ENCODE results near the gene TBC1D9.

TBC1D9 gene

DNA sequence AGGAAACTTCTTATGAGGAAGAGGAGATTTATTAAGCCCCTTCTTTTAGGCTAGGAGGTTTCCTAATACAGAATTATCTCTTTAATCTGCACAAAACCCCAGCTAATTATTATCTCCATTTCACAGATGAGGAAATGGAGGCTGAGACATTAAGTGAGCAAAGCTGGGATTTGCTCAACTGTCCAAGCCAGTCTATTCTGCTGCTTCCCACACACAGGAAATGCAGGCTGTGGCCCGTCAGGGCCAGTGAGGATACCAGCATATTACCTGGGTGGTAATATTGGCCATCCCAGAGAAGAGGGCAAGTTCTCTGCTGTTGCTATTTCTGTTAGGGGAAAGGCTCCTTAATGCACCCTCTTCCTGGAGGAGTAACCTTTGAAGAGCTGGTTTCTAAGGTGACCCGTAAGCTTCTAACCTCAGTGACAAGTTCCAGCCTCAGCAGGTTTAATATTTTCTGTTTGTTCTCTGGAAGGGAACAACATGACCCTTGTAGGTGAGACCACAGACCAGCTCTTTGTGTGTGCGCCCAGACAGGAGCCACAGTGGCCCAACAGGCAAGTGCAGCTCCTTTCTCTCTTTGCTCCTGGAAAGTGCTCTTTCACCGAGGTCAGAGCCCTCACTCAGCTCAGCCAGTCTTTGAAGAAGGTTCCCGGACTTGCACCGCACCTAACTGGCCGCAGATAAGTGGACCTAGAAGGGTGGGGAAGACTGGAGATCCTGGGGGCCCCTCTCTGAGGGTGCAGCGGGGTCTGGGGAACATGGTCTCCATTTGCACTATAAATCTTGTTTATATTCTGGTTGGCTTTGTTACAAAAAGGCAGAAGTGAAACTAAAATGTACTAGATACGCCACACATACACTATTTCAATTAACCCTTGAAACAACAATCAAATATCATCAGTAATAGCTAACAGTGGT lies 35.5 kb downstream of the TBC1D9 start:
- DNase-seq (ENCODE audit: low read depth), result no peak

DNA sequence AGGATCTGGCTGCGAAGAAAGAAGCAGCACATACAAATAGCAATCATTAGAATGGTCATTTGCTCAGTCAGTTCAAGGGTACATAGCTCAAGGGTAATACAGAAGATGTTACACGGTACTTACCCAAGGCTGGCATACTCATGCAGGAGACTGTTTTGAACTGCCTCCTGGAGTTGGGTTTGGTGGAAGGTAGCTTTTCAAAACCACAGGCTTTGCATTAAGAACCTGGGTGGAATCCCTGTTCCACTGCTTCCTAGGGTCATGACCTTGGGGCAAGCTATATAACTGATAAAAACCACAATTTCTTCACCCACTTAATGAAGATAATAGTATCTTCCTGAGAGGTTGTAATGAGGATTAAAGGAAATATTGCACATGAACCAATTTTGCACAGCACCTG lies 36.5 kb downstream of the TBC1D9 start:
- no peak for DNase-seq (ENCODE audit: low read depth)

DNA sequence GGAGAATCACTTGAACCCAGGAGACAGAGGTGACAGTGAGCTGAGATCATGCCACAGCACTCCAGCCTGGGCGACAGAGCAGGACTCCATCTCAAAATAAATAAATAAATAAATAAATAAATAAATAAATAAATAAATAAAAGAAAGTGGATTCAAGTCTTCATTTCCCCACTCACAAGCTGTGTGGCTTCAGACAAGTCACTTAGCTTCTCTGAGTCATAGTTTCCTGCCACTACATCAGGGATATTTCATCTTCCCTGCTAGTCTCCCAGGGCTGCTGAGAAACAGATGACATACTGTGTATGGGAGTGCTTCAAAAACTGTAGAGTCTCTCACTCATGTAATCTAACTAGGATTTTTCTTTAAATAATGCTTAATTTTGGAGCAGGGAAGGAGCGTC lies 37.2 kb downstream of the TBC1D9 start:
- peak; percentile 43 for DNase-seq (ENCODE audit: low read depth)

DNA sequence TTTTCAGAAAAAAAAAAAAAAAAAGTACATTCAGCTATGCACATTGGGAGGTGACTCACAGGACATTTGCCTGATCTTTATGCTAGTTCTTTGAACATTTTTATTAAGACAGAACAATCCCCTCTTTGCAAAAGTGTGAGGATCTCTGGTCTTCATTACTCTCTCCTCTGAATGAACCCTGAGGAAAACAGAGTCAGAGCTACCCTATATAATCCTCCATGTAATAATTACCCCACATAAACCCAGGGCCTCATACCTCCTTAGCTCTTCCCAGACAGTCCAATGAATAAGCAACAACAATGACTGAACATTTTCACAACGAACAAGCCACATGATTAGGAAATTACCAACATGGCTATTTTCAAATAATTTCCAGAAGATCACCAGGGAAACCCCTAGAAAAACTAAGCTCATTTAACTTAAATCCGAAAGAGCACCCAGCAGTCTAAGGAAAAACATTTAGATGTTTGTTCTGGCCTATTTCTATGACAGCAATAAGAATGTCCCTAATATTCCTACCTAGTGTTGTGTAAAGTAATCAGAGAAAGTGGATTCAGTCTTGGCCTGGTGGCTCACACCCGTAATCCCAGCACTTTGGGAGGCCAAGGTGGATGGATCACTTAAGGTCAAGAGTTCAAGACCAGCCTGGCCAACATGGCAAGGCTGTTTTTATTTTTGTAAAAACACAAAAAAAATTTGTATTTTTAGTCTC lies 37.8 kb downstream of the TBC1D9 start:
- peak; percentile 40 for DNase-seq (ENCODE audit: low read depth)

DNA sequence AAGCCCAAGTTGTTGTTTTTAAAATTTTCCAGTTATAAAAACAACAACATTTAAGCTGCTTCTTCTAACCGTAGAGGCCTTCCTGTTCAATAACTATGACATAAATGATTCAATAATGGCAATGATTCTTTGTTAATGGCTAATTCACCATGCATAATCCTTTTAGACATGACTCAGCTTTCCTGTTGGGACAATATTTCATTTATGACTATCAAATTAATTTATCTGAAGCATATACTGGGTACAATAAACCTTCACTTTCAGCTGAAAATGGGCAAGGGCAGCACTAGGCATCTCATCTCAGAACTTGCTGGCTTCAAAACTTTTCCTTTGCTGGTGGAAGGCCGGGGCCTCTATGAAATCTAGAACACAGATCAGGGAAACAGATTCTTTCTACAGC lies 38.9 kb downstream of the TBC1D9 start:
- no peak for DNase-seq (ENCODE audit: low read depth)

DNA sequence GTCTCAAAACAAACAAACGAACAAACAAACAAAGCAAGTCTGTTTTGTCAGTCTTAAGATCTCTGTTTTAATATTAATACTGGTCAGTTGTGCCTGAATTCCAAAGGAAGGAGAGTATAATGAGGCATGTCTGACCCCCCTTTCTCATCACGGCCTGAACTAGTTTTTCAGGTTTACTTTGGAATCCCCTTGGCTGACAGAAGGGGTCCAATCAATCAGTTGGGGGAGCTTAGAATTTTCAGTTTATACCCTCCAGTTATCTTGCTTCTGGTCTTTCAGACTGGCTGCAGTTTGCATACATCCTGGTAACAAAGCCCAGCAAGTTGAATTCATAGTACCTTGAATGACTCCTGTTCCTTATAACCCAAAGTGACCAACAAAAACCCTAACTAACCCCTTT lies 41.1 kb downstream of the TBC1D9 start:
- no peak for DNase-seq (ENCODE audit: low read depth)

DNA sequence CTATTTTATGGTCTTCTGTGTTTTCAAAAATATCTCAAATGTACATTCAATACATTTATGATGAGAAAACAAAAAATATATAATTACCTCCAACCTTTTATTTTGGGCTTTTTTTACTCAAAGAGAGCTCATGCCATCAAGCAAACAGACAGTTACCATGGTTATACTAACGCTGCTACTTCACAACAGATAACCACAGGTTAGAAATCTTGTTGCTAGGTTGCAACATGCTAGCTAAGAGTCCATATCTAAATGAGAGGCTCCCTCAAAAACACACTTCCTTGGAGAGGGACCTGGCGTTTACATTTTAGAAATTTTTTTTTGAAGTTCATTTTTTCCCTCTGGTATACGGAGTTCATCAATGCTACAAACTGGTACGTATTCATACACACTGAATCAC lies 44.3 kb downstream of the TBC1D9 start:
- no peak for DNase-seq (ENCODE audit: low read depth)

DNA sequence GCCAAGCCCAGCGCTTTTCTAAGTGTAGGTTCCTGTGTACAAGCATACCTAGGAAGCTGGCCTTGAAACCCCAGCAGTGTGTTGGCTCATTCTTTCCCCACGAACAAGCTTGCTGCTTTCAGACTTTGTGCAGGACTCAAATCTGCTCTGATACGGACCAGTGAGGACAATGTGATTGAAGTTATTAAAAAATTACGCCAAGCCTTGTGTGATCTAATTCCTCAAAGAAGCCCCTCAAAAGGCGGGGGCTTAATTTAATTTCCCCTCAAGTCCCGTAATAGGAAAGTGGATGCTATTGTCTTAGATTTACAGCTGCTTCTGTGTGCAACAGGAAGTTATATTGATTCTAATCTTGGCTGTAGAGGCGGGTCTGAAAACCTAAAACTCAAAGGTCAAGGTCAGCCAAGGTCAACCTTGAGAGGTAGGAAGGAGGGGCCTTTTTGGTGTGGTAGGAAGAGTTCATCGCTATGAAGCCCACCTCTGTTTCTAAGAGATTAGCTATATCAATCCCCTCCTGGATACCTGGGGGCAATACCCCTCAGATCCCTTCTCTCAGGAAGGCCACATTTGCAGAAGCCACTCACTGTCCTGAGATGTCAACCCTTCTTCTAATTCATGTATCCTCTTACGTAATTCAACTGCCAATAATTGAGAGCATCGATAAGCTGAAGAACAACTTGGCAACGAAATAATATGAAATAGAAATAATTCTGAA lies 45.1 kb downstream of the TBC1D9 start:
- no peak for DNase-seq (ENCODE audit: low read depth)

DNA sequence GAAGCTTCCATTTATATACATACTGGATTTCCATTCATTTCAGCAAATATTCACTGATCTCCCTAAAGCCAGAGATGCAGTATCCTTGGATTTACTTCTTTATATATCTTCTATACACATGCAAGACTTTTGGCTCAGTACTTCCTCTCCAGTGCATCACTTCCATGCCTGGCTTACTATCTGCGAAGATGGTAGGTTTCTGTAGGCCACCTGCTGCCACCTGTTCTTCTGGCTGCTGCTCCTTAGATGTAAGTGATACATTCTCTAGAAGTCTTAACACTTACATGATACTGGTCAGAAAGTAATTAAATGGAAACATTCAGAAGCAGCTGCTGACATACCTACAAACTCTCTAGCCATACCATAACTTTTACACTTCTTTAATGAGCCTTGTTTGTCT lies 48.9 kb downstream of the TBC1D9 start:
- no peak for DNase-seq (ENCODE audit: low read depth)

DNA sequence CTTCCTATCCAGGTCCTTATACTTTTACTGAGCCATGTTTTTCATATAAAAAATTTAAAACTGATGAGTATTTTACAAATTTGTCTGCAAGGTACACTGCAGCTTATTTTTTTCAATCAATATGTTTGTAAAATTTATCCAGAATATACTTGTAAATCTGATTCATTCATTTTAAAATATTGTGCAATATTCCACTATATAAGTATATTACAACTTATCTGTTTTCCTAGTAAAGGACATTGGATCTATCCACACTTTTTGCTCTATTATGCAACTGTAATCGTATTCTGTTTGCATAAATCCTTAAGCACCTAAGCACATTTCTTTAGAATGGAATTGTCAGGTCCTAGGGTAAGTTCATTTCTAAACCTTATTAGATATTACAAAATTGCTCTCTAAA lies 49.5 kb downstream of the TBC1D9 start:
- DNase-seq (ENCODE audit: low read depth), result no peak

DNA sequence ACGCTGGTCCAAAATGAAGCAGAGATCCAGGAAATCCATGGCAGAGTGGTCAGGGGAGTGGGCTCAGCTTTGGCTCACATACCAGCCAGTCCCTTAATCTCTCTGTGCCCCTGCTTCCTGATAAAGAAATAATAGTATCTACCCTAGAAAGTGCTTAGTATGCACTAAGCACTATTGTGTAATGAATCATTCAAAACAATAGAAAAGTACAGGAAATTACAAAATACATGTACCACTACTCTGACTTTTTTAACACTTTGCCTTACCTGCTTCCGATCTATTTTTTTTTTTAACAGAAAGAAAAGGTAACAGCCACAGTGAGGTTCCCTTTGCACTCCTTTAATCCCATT lies 49.9 kb downstream of the TBC1D9 start:
- no peak for DNase-seq (ENCODE audit: low read depth)

DNA sequence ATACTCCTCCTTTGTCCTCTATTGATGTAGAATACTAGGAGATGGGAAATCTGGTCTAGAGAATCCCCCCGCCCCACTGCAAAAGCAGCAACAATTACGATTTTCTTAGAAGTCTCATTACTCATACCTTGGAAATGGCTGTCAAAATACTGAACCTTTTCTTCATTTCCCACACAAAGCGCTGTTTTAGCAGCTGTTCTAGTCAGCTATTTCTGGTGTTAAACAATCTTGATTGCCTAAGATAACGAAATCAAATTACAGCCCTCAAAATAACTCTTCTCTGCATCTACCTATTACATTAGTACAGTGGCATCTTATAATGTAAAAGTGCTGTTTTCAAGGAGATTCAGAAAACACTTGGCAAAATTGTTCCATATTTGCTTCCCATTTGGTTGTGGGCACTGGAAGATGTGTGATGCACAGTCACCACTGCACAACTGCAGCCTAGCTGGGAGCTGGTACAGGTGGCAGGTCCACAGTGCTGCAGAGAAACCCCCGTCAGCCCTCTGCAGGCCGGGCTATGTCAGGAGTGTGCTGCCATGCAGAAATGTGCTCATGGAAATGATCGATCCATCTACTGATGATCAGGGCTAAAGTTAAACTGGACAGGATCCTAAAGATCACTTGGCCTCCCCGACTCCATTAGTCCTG lies 50.4 kb downstream of the TBC1D9 start:
- no peak for DNase-seq (ENCODE audit: low read depth)

DNA sequence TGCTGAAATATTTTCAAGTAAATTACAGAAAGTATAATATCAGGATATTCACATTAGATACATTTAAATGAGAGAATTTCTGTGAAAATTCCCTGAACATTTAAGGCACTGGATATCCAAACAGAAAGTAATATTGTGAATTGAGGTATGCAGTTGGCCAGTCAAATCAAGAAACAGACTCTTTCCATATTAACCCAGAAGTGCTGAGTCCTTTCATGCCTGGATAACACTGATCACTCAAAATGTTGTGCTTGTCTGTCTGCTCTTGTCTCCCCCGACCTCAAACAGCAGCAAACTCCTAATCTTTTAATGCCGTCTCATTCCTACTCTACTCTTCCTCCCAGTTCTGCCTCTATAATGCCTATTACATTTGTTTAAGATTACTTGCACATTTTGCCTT lies 51.2 kb downstream of the TBC1D9 start:
- no peak for DNase-seq (ENCODE audit: low read depth)

DNA sequence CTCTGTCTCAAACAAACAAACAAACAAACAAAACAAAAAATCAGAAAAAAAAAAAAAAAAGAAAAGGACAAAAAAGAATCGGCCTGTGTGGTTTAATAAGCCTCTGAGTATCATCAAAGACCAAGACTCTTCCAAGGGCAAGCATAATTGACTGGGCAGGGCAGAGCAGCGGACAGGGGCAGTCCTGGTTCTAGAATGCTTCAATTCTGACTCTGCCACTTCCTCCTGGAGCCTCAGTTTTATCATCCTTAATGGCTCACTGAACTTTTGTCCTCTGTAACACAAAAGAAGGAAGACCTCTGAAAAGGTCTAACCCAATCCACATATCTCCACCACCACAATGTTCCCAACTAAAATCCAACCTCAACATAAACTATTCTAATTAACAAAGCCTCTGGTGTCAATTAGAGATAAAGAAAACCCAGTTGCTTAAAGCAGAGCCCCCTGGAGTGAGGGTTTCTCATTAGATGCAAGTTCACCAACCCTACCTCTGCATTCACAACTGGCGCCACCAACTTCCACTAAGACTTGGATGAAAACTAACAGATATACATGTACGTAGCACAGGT lies 51.7 kb downstream of the TBC1D9 start:
- DNase-seq (ENCODE audit: low read depth), result no peak

DNA sequence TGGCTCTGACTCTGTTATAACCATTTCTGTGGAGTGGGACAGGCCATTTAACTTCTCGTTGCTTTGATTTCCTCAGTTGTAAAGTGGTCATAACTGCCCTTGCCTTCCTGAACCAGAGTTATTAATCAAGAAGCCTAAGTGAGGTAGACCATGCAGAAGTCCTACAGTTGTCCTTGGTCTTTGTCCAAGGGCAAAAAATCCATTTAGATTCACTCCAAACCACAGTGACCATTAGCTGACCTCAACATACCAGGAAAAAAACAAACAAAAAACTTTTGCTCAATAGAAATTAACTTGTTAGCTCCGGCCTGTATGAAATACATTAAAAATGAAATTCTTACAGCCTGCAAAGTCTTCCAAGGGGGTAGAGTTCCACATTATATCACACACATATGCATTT lies 52.7 kb downstream of the TBC1D9 start:
- DNase-seq (ENCODE audit: low read depth), result peak; percentile 24

DNA sequence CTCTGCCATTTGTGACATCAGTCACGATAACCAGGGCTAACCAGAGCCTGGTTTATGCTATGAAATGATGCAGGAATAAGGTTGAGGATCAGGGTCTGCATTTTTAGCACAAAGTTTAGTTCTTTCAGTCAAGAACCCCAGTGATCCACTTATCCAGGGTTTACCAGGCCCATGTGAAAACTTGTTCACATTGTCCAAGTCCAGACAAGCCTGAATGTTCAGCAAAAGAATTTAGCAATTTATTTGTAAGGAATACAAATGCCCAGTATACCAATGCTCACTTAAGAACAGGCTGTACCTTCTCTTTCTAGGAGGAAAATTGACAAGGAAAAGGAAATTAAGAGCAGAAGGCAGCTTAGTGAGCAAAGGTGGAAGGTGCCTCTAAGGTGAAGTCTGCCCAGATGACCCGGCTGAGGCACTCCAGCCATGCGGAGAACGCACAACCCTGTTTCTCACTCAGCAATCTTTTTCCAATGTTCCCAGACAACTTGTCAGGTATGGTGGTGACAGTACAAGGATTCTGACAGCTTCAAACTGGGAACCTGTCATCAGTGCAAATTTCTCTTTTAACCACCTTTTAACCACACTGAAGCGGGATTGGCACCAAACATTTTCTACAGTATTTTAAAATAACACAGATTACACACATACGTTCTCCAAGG lies 54.0 kb downstream of the TBC1D9 start:
- no peak for DNase-seq (ENCODE audit: low read depth)

DNA sequence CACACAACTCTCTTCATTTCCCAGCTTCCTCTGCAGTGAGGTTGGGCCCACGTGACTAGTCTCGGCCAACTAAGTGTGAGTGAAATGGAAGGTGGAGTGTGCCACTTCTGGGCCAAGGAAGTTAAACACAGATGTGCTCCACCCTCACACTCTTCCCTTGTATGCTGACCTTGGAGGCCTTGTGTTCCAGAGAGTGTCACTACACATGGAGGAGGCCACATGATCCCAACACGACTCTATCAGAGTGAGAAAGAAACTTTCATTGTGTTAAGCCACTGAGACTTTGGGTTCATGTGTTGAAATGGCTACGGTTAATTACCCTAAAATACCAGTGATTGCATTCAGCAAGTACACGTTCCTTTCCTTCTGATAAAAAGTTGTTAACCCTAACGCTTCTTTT lies 55.1 kb downstream of the TBC1D9 start:
- no peak for DNase-seq (ENCODE audit: low read depth)

DNA sequence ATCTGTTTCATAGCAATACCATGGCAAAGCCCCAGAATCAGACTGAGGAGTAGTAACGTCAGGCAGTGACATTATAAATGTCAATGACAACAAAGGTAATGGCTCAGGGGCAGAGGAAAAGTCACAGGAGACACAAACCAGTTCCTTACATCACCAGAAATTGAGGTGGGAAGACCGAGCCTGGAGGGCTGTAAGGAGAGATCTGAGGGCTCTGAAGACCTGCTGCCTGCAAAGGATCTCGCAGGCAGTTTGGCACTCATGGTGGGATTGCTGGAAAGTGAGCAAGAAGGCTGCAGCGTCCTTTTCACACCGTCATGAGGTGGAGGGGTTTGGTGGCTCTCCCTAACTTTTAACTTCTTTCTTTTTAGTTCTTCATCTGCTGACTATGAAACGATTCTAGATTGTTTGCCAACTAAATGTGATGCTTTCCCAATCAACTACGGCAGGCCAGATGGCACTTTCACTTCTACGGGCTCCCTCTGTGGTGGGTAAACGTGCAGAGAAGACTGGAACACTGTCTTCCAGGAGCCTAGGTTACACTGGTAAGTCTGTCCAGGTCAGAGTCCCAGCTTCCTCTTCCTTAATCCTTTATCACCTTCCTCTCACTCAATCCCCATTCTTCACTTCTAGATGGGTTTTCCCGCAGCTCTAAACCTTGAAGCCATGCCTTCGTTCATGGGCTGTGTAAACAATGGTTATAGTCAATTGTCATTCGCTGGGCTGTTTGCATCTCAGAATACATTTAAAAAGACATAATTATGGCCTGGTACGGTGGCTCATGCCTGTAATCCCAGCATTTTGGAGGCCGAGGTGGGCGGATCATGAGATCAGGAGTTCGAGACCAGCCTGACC lies 58.2 kb downstream of the TBC1D9 start:
- DNase-seq (ENCODE audit: low read depth), result no peak

DNA sequence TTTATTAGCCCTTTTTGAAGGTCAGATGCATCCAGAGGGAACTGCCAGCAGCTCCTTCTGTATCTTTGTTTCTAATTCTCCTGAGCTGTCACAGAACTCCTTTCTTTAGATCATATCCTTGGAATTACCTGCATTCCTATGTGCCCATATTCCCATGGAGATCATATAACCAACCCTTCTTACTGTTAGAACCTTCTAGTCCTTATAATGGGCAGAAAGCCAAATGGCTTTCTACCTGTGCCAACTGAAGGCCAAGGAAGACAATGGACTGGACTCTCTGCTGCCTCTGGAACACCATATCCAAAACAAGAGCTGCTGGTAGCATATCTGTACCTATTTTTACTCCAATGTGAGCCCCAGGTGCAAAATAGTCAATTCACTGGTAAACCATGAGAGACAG lies 60.7 kb downstream of the TBC1D9 start:
- DNase-seq (ENCODE audit: low read depth), result no peak

DNA sequence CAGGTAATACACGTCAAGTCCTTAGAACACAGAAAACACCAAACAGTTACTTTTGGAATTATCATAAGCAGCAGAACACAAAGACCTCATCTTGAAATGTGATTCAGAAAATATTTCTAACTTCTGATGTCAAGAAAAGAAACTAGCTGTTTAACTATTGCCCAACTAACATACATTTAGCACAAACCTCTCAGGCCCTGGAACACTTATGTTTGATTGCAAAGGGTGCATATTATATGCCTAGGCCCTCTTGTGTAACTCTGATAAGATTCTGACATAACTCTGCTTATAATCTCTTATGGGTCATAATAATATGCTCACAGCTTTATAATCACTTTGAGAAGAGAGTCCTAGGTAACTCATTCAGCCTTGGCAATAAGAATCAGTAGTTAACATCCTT lies 62.6 kb downstream of the TBC1D9 start:
- DNase-seq (ENCODE audit: low read depth), result no peak

DNA sequence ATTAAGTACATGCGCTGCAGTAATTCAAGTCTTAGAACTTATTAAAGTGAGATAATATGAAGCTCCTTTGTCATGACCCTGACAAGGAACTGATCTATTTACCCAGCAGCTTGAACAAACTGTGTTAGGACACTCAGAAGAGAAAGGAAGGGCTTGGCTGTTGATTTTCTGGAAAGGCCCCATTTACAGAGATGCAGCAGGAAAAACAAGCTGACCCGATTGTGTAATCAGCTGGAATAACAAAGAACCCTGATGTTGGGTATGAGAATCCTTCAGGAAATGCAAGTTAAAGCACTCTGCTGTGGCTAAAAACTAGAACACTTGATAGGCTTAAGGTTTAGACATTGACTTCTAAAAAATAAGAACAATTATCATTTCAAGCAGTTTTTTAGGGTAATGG lies 64.8 kb downstream of the TBC1D9 start:
- DNase-seq (ENCODE audit: low read depth), result peak; percentile 37
